SK-N-SH (cell line): ENCODE data around the gene SURF6.

Source experiments
- RXRA ChIP-seq: IDR thresholded peaks from 2 replicates; pipeline ENCODE4 v1.4.0; 2012; ENCODE audit warnings: low read depth, mild to moderate bottlenecking, borderline replicate concordance
- TF ChIP-seq, protein P1 (sequence below): fragments of 200-600 bp; sonication (generic); IDR thresholded peaks from 2 replicates; pipeline ENCODE4 v1.6.1; 2017; ENCODE audit warnings: antibody characterized with exemption, mild to moderate bottlenecking, moderate library complexity

DNA sequence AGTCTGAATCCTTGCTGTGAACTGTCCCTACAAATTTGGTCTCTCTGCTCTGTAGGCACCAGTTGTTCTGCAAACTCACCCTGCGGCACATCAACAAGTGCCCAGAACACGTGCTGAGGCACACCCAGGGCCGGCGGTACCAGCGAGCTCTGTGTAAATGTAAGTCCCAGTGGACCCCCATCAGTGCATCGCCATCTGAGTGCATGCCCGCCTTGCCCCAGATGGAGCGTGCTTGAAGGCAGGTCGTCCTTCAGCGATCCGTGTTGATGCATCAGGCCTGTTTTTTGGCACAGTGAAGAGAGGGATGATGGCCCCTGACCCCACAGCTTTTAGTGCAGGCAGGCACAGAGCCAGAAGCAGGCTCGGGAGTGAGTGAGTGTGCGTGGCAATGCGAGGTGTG, 21.7 kb upstream of the SURF6 start:
- TF ChIP-seq, protein P1, sequence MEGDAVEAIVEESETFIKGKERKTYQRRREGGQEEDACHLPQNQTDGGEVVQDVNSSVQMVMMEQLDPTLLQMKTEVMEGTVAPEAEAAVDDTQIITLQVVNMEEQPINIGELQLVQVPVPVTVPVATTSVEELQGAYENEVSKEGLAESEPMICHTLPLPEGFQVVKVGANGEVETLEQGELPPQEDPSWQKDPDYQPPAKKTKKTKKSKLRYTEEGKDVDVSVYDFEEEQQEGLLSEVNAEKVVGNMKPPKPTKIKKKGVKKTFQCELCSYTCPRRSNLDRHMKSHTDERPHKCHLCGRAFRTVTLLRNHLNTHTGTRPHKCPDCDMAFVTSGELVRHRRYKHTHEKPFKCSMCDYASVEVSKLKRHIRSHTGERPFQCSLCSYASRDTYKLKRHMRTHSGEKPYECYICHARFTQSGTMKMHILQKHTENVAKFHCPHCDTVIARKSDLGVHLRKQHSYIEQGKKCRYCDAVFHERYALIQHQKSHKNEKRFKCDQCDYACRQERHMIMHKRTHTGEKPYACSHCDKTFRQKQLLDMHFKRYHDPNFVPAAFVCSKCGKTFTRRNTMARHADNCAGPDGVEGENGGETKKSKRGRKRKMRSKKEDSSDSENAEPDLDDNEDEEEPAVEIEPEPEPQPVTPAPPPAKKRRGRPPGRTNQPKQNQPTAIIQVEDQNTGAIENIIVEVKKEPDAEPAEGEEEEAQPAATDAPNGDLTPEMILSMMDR: no peak
- TF ChIP-seq RXRA: no peak
